HG03025 (cell line): ENCODE data around the gene TALDO1.
"Not testable (repeated sequence)": the region's sequence is repeated elsewhere in the genome, so short reads cannot be mapped to it uniquely, and the experiment has no call there.

ENCODE experiments used
- ATAC-seq: cut with Tn5 transposase; IDR thresholded peaks from one replicate; pipeline ENCODE4 v1.9.1; 2021; ENCODE audit warnings: mild to moderate bottlenecking, moderate library complexity; ENCODE audit not compliant: unreplicated experiment, low FRiP score

TALDO1 gene

DNA sequence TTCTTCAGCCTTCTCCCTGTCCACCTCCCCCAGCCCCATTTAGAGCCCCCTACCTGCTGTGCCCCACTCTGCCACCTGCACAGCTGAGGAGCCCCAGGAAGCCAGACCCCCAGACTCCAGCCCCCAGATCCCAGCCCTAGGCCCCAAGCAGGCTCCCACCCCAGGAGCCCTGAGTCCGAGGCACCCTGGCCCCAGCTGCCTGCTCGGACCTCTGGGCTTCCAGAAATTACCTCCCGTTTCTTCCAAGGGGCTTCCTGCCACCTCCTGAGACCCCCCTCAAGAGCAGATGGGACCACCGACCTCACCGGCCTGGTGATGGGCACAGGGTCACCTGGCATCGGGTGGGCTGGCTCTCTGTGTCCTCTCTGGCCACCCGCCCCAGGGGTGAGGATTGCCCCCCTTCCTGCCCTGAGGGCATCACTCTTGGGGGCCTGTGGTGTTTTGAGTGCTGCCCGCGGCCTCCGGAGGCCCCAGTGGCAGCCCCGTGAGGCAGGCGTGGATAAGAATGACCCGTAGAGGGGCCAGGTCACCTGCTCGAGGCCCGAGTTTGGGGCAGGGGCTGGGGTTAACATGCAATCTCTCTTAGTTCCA lies 18.3 kb upstream of the TALDO1 start:
- ATAC-seq: no peak

DNA sequence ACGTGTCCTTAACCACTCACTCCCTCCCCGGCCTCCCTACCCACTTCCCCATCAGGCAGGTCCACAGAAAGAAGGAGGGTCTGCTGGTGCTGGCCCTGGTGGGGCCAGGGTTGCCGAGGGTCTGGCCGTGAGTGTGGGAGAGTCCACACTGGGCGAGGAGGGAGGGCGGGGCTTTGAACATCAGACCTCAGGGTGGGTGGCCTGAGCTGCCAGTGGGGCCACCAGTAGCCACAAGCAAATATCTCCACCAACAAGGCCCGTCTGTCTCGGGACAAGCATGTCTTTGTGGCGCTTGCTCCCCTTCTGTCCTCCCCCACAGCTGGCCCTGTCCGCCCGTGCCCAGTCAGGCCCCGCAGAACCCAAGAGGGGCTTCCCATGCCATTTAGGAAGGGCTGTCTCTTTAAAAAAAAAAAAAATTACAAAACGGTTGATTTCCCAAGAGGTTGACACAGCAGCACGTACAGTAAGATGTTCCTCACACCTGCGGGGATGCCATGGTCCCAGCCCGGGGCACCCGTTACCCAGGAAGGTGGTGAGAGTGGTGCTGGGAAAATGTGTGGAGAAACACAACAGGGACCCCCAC lies 17.7 kb upstream of the TALDO1 start:
- ATAC-seq: no peak

DNA sequence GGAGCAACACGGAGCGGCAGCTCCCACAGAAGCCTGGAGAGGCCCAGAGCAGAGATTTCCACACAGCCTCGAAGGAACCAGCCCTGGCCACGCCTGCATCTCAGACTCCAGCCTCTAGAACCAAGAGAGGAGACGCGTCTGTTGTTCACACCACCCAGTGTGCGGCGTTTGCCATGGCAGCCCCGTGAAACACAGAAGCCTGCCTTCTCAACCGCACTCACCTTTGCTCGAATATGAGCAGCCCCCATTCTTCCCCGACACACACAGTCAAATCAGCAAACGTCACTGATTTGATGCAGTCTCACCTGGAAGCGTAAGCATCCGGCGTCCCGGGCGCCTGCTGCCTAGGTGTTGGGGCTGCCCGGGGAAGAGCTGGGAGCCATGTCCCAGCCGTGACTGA lies 14.2 kb upstream of the TALDO1 start:
- ATAC-seq: no peak

DNA sequence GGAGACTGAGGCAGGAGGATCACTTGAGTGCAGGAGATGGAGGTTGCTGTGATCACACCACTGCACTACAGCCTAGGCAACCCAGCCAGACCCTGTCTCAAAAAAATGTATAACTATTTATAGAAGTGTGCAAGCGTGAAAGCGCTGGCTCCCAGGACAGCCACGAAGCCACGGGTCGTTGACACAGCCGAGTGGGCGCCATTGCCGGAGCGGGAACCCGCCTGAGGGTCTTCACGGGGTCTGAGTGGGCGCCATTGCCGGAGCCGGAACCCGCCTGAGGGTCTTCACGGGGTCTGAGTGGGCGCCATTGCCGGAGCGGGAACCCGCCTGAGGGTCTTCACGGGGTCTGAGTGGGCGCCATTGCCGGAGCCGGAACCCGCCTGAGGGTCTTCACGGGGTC lies 12.7 kb upstream of the TALDO1 start:
- ATAC-seq: not testable (repeated sequence)

DNA sequence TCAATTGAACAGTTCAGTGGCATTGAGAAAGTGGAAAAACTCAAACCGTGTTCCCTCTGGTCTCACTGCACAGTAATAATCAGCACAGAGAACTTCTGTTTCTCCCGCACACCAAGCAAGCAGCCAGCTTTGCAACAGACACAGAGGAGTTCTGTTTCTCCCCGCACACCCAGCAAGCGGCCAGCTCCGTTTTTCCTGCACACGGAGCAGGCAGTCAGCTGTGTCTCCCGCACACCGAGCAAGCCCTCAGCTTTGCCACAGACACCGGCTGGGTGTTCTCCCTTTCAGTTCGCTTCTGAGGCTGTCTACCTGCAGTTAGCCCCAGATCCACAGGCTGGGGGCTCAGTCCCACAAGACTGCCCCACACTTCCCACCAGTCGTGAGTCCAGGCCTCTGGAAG lies 9.9 kb upstream of the TALDO1 start:
- ATAC-seq: no peak

DNA sequence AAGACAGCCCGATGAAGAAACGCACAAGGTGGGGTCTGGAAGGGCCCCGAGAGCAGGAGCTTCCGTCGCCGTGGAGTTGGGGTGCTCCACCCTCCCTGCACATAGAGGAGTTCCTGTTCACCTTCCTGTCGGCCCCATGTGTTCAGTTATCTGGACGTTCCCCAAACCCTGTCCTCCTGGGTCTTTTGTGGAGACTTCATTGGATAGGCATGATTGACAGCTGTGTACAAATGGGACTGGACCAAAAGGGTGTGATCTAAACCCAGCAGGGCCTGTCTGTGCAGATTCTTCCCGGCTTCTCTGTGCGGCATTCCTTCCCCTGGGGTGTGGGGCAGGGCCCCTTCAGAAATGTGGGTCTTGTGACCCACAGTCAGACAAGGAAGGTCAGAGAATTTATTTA lies 9.4 kb upstream of the TALDO1 start:
- not testable (repeated sequence) for ATAC-seq

DNA sequence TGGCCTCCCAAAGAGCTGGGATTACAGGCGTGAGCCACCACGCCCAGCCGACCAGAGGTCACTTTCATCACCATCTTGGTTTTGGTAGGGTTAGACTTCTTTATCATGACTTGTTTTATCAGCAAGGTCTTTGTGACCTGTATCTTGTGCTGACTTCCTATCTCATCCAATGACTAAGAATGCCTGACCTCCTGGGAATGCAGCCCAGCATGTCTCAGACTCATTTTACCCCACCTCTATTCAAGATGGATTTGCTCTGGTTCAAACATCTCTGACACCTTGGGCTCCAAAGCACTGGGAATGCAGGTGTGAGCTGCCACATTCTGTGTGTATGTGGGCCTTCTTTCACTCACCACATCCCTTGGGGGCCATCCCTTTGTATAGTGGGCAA lies 5.1 kb upstream of the TALDO1 start:
- no peak for ATAC-seq

DNA sequence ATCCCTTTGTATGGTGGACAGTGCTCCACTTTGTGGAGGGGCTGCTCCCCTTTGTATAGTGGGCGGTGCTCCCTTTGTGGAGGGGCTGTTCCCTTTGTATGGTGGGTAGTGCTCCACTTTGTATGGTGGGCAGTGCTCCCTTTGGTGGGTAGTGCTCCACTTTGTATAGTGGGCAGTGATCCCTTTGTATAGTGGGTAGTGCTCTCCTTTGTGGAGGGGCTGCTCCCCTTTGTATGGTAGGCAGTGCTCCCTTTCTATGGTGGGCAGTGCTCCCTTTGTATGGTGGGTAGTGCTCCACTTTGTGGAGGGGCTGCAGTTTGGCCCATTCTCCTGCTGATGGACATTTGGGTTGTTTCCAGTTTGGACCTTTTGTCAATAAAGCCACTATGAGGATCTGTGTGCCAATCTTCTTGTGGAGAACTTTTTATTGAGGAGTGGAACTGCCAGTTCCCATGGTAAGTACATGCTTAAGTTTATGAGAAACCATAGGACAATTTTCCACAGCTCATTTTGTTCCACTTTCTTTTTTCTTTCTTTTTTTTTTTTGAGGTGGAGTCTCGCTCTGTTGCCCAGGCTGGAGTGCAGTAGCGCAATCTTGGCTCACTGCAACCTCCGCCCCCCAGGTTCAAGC lies 4.6 kb upstream of the TALDO1 start:
- ATAC-seq: no peak

DNA sequence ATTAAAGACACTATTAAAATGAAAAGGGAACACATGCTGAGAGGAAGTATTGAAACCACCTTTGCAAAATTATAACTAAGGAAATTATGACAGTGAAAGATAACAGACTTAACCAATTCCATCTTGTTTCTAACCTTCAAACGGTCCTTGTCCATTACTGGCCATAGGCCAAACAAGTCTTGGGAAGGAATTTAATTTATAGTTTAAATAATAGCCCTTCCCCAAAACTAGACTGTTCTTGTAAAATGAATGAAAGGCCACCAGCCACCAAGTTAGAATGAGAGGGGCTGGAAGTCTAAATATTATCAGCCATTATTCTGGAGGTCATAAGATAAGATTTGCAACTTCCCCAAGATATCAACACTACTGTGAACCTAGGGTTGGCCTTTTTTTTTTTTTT lies 1.8 kb upstream of the TALDO1 start:
- ATAC-seq: no peak

DNA sequence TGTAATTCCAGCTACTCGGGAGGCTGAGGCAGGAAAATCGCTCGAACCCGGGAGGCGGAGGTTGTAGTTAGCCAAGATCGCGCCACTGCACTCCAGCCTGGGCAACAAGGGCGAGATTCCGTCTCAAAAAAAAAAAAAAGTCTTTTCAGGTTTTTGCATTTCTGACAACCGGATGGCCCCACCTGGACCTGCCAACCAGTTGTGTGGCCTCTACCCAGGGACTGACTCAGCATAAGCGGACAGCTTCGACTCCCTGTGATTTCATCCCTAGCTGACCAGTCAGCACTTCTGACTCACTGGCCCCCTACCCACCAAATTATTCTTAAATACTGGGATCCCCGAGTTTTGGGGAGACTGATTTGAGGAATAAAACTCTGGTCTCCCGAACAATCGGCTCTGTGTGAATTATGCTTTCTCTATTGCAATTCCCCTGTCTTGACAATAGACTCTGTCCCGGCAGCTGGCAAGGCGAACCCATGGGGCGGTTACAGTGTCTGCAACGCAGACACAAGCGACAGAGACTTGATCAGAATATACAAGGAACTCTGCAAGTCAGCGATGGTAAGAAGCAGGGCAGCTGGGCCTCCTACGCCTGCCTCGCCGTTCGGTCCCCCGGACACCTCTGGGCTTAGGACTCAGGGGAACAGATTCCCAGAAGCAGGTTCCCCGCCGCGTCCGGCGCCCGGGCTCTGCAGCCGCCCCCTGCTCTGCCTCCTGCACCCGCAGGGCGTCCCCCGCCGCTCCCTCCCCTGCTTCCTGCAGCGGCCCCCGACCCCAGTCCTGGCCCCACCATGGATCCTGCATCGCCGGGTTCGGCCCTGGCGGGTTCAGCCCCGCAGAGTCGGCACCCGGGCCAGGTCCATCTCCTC lies 741 bp upstream of the TALDO1 start:
- ATAC-seq: peak; percentile 21

DNA sequence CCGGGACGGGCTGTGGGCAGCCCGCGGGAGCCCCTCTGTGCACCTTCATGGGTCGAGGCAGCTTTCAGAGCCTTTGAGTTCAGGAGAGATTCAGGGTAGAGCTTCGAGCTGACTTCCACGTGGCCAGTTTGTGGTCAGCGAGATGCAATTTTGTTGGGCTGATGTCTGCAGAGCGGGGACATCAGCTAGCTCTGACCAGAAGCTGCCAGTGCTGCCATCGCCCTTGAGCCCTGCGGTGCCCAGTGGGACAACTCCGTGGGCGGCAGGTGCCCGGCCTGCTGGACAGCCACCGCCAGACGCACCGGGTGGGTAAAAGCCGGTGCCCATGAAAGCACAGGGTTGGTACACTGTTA lies 719 bp downstream of the TALDO1 start:
- ATAC-seq: no peak

DNA sequence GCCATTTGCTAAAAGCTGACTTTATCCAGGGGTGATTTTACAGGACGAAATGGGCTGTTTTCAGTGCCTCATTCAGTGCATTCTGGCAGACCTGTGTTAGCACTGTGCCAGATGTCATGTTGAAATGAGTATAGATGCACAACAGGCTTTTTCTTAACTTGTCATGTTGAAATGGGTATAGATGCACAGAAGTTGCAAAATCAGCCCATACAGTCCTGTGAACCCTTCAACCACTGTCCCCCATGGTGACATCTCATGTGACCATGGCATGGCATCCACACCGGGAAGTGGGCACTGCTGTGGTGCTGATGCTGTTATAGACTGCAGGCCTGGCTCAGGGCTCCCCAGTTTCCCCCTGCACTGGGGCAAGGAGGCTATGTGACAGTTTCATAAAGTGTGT lies 2.5 kb downstream of the TALDO1 start:
- no peak for ATAC-seq

DNA sequence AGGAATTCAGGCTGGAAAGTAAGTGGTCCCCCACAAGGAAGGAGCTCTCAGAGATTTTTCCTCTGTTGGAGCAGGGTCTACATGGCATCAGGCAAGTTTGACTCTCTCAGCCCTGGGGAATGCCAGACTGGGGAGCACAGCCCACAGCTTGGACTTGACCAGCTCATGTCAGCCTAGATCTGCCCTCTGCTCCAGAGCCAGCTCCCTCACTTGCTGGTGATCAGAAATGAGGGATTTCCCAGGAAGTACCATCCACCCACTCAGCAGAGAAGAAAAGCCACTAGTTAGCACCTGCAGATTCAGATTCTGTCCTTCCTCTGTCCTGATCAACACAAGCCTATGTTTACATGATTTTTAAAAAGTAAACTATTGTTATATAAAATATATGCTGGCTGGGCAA lies 13.0 kb downstream of the TALDO1 start:
- ATAC-seq: no peak

DNA sequence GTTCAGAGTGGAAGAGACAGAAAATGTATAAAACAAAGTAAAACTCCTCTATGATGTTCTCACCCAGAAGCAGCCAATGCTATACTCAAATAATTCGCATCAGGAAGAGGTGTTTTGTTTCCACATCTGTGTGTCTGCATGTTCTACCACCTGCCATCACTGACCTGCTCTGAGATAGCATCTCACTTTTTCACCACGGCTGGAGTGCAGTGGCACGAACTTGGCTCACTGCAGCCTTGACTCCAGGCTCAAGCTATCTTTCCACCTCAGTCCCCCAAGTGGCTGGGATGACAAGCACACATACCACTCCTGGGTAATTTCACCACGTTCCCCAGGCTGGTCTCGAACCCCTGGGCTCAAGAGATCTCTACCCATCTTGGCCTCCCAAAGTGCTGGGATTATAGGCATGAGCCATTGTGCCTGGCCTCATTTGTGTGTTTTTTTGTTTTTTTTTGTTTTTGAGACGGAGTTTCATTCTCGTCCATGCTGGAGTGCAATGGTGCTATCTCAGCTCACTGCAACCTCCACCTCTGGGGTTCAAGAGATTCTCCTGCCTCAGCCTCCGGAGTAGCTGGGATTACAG lies 14.4 kb downstream of the TALDO1 start:
- no peak for ATAC-seq

DNA sequence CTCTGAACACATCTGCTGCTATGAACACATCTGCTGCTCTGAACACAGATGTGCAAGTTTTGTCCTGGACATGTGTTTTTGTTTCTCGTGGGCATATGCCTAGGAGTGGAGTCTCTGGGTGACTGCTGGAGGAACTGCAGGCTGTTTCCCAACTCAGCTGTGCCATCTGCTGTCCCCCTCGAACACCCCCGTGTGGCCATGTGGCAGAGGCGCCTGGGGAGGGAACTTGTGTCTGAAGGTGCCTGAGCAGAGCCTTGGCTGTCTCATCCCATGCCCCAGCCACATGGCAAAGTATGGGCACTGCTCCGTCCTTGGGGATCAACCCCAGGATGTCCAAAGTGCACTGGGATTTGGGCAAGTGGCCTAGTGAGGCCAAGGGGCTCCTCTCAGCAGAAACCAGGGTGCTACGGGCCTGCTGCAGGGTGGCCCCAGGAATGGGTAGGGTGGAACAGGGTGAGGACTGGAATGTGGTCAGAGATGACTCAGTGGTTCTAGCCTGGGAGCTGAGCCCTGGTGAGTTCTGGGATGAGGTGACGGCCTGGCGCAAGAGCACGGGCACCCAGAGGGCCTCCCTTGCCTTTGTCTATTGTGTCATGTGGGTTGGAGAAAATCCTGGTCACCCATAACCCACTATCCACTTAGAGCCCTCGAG lies 15.3 kb downstream of the TALDO1 start:
- ATAC-seq: no peak

DNA sequence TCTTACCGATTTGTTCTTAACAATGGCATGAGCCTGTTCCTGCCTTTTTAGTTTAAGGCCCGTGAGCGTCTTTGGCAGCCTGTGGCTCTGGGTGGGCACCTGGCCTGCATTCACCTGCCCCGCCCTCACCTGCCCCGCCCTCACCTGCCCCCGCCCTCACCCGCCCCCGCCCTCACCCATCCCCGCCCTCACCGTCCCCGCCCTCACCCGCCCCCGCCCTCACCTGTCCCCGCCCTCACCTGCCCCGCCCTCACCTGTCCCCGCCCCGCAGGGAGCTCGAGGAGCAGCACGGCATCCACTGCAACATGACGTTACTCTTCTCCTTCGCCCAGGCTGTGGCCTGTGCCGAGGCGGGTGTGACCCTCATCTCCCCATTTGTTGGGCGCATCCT lies 15.8 kb downstream of the TALDO1 start:
- ATAC-seq: no peak

DNA sequence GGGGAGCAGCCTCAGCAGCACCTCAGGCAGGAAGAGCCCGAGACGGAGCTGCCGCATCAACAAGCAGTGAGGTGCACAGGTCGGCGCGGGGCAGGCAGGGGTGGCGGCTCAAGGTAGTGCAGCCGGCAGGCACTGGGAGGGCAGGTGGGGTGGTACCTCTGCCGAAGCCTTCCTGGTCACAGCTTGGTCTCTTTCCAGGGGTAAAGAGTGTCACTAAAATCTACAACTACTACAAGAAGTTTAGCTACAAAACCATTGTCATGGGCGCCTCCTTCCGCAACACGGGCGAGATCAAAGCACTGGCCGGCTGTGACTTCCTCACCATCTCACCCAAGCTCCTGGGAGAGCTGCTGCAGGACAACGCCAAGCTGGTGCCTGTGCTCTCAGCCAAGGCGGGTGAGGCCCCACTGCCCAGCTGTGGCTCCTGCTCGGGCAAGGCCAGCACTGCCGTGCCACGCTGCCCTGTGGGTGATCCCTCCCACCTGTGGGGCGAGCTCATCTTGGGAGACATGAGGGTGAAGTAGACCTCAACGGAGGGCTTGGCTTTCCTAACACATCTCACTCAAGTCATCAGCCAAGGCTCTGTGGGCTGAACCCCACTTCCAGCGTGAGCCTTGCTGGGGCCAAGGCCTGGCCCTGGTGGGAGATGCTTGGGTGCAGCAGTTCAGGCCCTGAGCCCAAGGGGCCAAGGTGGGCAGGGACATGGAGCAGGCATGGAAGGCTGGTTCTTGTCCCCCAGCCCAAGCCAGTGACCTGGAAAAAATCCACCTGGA lies 16.5 kb downstream of the TALDO1 start:
- ATAC-seq: no peak

DNA sequence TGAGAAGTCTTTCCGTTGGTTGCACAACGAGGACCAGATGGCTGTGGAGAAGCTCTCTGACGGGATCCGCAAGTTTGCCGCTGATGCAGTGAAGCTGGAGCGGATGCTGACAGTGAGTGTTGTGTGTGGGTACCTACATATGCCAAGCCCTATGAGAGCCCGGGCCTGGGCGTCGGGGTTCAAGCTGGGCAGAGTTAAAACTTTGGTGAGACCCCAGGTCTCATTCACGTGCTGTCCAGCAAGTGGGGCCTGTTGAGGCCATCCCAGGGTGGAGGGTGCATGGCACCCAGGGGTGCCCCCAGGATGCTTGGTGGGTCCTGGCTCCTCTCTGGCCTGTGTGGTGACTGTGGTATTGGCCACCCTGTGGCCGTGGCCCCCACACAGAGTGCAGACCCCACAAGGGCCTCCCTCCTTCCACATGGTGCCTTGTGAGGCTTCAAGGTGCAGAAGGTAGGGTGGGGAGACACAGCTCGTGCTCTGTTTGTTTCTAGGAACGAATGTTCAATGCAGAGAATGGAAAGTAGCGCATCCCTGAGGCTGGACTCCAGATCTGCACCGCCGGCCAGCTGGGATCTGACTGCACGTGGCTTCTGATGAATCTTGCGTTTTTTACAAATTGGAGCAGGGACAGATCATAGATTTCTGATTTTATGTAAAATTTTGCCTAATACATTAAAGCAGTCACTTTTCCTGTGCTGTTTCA lies 17.2 kb downstream of the TALDO1 start:
- no peak for ATAC-seq

DNA sequence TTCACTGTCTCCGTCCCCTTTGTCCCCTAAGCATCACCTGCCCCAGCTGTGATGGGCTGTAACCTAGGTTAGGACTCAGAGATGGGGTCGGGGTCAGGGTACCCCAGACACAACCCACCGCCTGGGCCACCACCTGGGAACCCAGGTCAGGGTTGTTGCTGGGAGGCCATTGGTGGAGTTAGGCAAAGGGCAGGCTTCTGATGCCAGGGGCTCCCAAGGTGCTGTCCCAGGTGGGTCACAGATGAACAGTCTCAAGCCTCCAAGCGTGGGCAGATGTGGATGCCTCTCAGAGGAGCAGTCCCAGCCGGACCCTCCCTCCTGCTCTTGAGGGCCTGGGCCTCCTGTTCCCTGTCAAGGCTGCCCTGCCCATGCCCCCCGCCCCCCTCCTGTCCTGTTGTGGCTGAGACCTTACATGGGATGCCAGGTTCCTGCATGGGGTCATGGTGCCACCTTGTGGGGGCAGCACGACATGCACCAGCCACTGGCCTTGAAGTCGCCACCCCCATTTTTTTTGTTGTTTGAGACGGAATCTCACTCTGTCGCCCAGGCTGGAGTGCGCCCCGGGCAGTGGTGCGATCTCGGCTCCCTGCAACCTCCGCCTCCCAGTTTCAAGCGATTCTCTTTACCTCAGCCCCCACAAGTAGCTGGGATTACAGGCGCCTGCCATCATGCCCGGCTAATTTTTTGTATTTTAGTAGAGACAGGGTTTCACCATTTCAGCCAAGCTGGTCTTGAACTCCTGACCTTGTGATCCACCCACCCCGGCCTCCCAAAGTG lies 17.9 kb downstream of the TALDO1 start:
- no peak for ATAC-seq
